Measurements from ENCODE around the gene CHFR.

GRCh38 chr12:132850291-132850690 is 37.1 kb downstream of the CHFR start:
- TF ChIP-seq CTCF (IDR thresholded peaks at IDR 0.05; ENCODE audit: borderline replicate concordance, extremely low read depth, low read length, poor library complexity, severe bottlenecking) = no peak
- TF ChIP-seq EZH2 (IDR thresholded peaks at IDR 0.05; ENCODE audit: borderline replicate concordance, low read depth, low read length, severe bottlenecking) = no peak

Measured in DND-41 (cell line).